Measurements from ENCODE around the gene PCDHA8.

GRCh38 chr5:140883927-140884697, 43.1 kb downstream of the PCDHA8 start:
- TF ChIP-seq, protein P1, sequence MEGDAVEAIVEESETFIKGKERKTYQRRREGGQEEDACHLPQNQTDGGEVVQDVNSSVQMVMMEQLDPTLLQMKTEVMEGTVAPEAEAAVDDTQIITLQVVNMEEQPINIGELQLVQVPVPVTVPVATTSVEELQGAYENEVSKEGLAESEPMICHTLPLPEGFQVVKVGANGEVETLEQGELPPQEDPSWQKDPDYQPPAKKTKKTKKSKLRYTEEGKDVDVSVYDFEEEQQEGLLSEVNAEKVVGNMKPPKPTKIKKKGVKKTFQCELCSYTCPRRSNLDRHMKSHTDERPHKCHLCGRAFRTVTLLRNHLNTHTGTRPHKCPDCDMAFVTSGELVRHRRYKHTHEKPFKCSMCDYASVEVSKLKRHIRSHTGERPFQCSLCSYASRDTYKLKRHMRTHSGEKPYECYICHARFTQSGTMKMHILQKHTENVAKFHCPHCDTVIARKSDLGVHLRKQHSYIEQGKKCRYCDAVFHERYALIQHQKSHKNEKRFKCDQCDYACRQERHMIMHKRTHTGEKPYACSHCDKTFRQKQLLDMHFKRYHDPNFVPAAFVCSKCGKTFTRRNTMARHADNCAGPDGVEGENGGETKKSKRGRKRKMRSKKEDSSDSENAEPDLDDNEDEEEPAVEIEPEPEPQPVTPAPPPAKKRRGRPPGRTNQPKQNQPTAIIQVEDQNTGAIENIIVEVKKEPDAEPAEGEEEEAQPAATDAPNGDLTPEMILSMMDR (IDR thresholded peaks at IDR 0.05), result no peak
- TF ChIP-seq POLR2A (IDR thresholded peaks at IDR 0.05) (no peak), POLR2AphosphoS5 (IDR thresholded peaks at IDR 0.05) (no peak)

Data from upper lobe of left lung (tissue), 4 donors.